Esophagus muscularis mucosa (tissue), 4 donors: Measurements from ENCODE around the gene PKP1. TPM values are rescaled to one million over a fixed set of nuclear protein-coding genes. Genes with fewer than 3 reads are reported as not detected.

Experiments
- DNase-seq: peaks from one replicate; pipeline ENCODE4 v3.0.0-alpha.2; 2017; ENCODE audit errors: extremely low spot score
- H3K27ac ChIP-seq, 4 donors: fragments of 200-600 bp; sonication (generic); replicated peaks in 1 of 4; 1 replicate in 3 of 4; 2 replicates in 1 of 4; pipeline ENCODE4 v1.5.1; 2016 to 2019; ENCODE audit warnings: mild to moderate bottlenecking in 1 of 4
- H3K27me3 ChIP-seq, 4 donors: fragments of 200-600 bp; sonication (generic); one replicate each; pipeline versions ENCODE4 v1.5.1 to v1.6.0; 2016 to 2019
- H3K36me3 ChIP-seq, 4 donors: fragments of 200-600 bp; sonication (generic); one replicate each; pipeline ENCODE4 v1.5.1; 2016 to 2019
- H3K4me1 ChIP-seq, 4 donors: fragments of 200-600 bp; sonication (generic); one replicate each; pipeline ENCODE4 v1.5.1; 2016 to 2019
- H3K4me3 ChIP-seq, 4 donors: fragments of 200-600 bp; sonication (generic); 1 replicate in 2 of 4; 2 replicates in 2 of 4; pipeline ENCODE4 v1.5.1; 2016 to 2019; ENCODE audit warnings: mild to moderate bottlenecking in 4 of 4, moderate library complexity in 1 of 4
- H3K9me3 ChIP-seq, 4 donors: fragments of 200-600 bp; sonication (generic); 1 replicate in 3 of 4; 2 replicates in 1 of 4; pipeline ENCODE4 v1.5.1; 2016 to 2019
- EP300 ChIP-seq: sonication (generic); formaldehyde crosslinking; IDR thresholded peaks from one replicate; pipeline ENCODE4 v1.6.1; 2017; ENCODE audit warnings: antibody characterized with exemption
- POLR2A ChIP-seq: fragments of 450-650 bp; IDR thresholded peaks from one replicate; pipeline ENCODE4 v1.6.1; 2017; ENCODE audit warnings: antibody characterized with exemption, moderate library complexity, mild to moderate bottlenecking, low read depth
- POLR2AphosphoS5 ChIP-seq, 2 donors: sonication (generic); formaldehyde crosslinking; IDR thresholded peaks; one replicate each; pipeline ENCODE4 v1.6.1; 2017; ENCODE audit warnings: antibody characterized with exemption in 2 of 2
- WGBS: methylation state at CpG from one replicate; pipeline ENCODE4 v1.1.5; 2018; 5-methylcytosine and 5-hydroxymethylcytosine counted together
- intact Hi-C: fragments of 100-400 bp; cut with DNase I; formaldehyde crosslinking; loops from one replicate; pipeline ENCODE4 v1.15.1; 2023
- total RNA-seq, 4 donors: library from RNA; depleted of rRNA; stranded (reverse); fragments of >200 nt; gene quantifications; one replicate each; pipeline versions ENCODE4 v1.1.0 to v1.2.1, GENCODE V29; 2016
- TF ChIP-seq, protein P1 (sequence below), 3 experiments: fragments of 200-600 bp in 2 of 3; fragments of 450-650 bp in 1 of 3; sonication (generic) in 2 of 3; IDR thresholded peaks; one replicate each; pipeline ENCODE4 v1.5.1; 2017 to 2019; ENCODE audit warnings: antibody characterized with exemption in 3 of 3, mild to moderate bottlenecking in 2 of 3, moderate library complexity in 1 of 3

PKP1 gene
- total RNA-seq, 4 donors from 2014 or later = 0.50 to 1.9 (median 1.3) TPM

DNA sequence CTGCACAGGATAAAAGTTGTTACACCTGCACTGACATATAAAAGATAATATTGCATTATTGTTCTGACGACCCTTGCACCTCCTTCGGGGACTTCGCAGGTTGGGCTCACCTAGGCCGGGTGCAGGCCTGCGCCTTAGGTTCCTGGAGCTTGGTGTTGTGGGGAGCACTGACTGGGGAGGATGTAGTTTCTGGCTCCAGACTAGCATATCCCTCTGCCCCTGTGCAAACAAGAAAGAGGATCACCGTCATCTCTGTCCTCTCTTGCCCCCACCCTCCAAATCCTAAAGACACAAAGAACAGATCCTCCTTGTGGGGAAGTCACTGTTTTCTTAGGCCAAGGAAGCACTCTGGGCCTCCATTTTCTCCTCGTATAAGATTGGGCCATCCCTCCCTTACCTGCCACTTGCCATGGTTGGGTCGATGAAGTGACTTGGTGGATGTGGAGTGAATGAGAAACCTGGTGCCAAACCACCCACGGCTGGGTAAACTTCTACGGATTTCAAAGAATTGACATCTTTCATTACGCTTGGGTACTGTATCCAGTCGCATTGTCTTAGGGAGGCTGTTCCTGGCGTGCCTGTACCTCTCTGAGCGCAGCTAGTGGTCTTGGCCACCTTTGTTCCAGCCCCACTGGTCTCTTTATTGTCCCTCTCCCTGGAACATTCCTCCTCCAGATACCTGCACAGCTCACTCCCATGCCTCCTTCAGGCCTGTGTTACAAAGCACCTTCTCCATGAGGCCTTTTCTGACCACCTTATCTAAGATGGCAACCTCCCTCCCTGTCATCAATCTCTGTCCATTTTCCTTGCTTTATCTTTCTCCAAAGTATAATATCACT lies 34.4 kb upstream of the PKP1 start:
- no peaks in the 10 kb centered on the region for H3K9me3 ChIP-seq
- peaks cover 0 to 9% (median 0%) of the 10 kb centered on the region in 4 donors for H3K27me3 ChIP-seq
- no peak overlapping the region for H3K4me3 ChIP-seq
- WGBS = 92% methylated on average over 14 of the region's 14 CpGs
- intact Hi-C loops = no loop called here
- no peaks in the 10 kb centered on the region for H3K36me3 ChIP-seq
- no peak overlapping the region for H3K27ac ChIP-seq
- H3K4me1 ChIP-seq = no peaks in the 10 kb centered on the region
- TF ChIP-seq, protein P1, sequence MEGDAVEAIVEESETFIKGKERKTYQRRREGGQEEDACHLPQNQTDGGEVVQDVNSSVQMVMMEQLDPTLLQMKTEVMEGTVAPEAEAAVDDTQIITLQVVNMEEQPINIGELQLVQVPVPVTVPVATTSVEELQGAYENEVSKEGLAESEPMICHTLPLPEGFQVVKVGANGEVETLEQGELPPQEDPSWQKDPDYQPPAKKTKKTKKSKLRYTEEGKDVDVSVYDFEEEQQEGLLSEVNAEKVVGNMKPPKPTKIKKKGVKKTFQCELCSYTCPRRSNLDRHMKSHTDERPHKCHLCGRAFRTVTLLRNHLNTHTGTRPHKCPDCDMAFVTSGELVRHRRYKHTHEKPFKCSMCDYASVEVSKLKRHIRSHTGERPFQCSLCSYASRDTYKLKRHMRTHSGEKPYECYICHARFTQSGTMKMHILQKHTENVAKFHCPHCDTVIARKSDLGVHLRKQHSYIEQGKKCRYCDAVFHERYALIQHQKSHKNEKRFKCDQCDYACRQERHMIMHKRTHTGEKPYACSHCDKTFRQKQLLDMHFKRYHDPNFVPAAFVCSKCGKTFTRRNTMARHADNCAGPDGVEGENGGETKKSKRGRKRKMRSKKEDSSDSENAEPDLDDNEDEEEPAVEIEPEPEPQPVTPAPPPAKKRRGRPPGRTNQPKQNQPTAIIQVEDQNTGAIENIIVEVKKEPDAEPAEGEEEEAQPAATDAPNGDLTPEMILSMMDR (IDR thresholded peaks at IDR 0.05) = no peak
- peak; percentile 77 for DNase-seq

DNA sequence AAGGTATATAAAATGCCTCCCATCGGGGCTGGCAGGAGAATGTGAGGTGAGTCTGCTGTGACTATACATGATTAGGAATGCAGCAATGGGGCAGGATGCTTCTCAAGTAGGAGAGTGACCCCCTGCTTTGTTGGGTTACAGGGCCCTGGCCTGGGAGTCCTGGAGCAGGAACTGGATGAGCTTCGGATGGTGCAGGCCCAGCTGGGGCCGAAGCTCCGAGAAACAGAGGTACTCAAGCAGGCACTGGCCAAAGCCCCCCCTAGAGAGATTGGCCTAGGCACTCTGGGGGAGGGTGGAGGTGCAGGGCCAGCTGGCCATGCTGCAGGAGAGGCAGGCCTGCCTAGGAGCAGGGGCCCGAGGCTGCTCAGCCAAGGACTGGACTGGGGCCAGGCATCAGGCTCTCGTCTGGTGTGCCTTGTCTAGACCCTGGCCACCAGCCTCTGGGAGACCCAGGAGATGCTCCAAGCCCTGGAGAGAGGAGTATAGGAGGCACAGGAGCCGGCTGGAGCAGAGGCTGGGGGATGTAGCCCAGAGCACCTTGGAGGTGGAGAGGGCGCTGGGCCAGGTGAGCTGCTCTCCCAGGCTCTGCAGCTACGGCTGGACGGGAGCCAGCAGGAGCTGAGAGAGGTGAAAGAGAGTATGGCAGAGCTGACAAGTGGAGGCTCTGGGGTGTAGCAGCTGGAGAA lies 32.8 kb upstream of the PKP1 start:
- peak; percentile 77 for DNase-seq
- peaks cover 0 to 8% (median 0%) of the 10 kb centered on the region in 4 donors for H3K27me3 ChIP-seq
- intact Hi-C loops = loop anchor here (5.0 kb wide), 1 partner anchor 157 kb away; no protein-coding TSS in a partner anchor
- H3K27ac ChIP-seq = no peak overlapping the region
- 72% methylated on average over 6 of the region's 10 CpGs for whole genome bisulfite sequencing
- no peak overlapping the region for H3K4me3 ChIP-seq
- TF ChIP-seq EP300 (no peak), POLR2AphosphoS5 (IDR thresholded peaks at IDR 0.05) (no peak), POLR2A (no peak)
- TF ChIP-seq, protein P1 (IDR thresholded peaks at IDR 0.05) = no peak
- no peaks in the 10 kb centered on the region for H3K9me3 ChIP-seq
- no peaks in the 10 kb centered on the region for H3K4me1 ChIP-seq
- no peaks in the 10 kb centered on the region for H3K36me3 ChIP-seq

DNA sequence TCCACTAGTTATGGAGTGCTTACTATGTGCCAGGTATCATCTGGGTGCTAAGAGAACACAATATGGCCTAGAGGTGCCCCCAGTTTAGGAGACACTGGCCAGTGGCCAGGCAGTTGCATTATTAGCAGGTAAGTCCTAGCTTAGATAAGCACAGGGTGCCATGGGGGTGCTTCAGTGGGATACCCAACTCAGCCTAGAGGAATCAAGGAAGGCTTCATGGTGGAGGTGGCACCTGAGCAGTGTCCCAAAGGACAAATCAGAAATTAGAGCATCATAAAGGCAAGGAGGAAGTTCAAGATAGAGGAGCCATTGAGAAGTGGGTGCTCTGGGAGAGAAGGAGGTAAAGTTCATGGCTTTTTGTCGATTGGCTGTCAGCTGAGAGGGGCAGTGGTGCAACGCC lies 31.9 kb upstream of the PKP1 start:
- Histone ChIP-seq H3K27ac (no peak overlapping the region), H3K9me3 (no peaks in the 10 kb centered on the region), H3K36me3 (no peaks in the 10 kb centered on the region), H3K4me1 (no peaks in the 10 kb centered on the region), H3K27me3 (peaks cover 0 to 12% (median 0%) of the 10 kb centered on the region in 4 donors), H3K4me3 (no peak overlapping the region)
- intact Hi-C loops = loop anchor here (5.0 kb wide), 1 partner anchor 156 kb away; no protein-coding TSS in a partner anchor
- 86% methylated on average over 2 of the region's 2 CpGs for WGBS
- TF ChIP-seq POLR2A (no peak), EP300 (no peak), POLR2AphosphoS5 (IDR thresholded peaks at IDR 0.05) (no peak)
- TF ChIP-seq, protein P1 (IDR thresholded peaks at IDR 0.05) = no peak
- peak; percentile 70 for DNase-seq

GRCh38 chr1:201251851-201252430 lies 31.4 kb upstream of the PKP1 start:
- H3K4me3 ChIP-seq = no peak overlapping the region
- DNase-seq = peak; percentile 75
- 79% methylated on average over 11 of the region's 11 CpGs for WGBS
- H3K4me1 ChIP-seq = no peaks in the 10 kb centered on the region
- H3K9me3 ChIP-seq = no peaks in the 10 kb centered on the region
- no peak for TF ChIP-seq POLR2A
- TF ChIP-seq, protein P1 (IDR thresholded peaks at IDR 0.05) = no peak
- no peak for TF ChIP-seq EP300
- peaks cover 0 to 12% (median 0%) of the 10 kb centered on the region in 4 donors for H3K27me3 ChIP-seq
- intact Hi-C loops = loop anchor here (5.0 kb wide), 1 partner anchor 155 kb away; no protein-coding TSS in a partner anchor
- H3K27ac ChIP-seq = no peak overlapping the region
- no peaks in the 10 kb centered on the region for H3K36me3 ChIP-seq
